ENCODE measurements around the gene FAM53B. TPM values are rescaled to one million over a fixed set of nuclear protein-coding genes. Genes with fewer than 3 reads are reported as not detected.

Gene FAM53B

DNA sequence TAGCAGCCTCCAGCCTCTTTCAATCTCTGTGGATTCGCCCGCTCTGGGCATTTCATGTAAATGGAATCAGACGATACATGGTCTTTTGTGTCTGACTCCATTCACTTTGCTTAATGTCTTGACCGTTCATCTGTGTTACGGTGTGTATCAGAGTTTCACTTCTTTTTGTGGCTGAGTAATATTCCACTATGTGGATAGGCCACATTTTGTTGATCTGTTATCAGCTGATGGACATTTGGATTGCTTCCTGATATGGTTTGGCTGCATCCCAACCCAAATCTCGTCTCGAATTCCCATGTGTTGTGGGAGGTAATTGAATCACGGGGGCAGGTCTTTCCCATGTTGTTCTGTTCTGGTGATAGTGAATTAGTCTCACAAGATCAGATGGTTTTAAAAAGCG lies 173.5 kb downstream of the FAM53B start:
- no peak overlapping the region for H2BK12ac ChIP-seq (ENCODE audit: low read length in 2 of 2)
- no peaks in the 10 kb centered on the region for H3K36me3 ChIP-seq (ENCODE audit: control insufficient read depth in 1 of 2, insufficient read depth in 2 of 2, low read depth in 1 of 2, low read length in 2 of 2)
- H4K91ac ChIP-seq (ENCODE audit: low read length) = no peak overlapping the region
- H3K9me3 ChIP-seq (ENCODE audit: control insufficient read depth, low read length) = no peaks in the 10 kb centered on the region
- DNase-seq = no peak
- no peak overlapping the region for H3K27ac ChIP-seq (ENCODE audit: low read length, poor library complexity, severe bottlenecking)
- H2BK15ac ChIP-seq (ENCODE audit: low read depth, poor library complexity, severe bottlenecking) = no peak overlapping the region
- no peaks in the 10 kb centered on the region for H3K79me1 ChIP-seq (replicated peaks; ENCODE audit: low read length, poor library complexity, severe bottlenecking)
- H3K4me1 ChIP-seq (ENCODE audit: control insufficient read depth, insufficient read depth, low read depth, low read length) = peaks cover under 1% of the 10 kb centered on the region
- H3K27me3 ChIP-seq (ENCODE audit: control insufficient read depth in 1 of 2, insufficient read depth in 1 of 2, low read length in 2 of 2) = peaks cover 27 to 32% of the 10 kb centered on the region in 2 experiments
- H3K18ac ChIP-seq (ENCODE audit: low read depth in 1 of 2, low read length in 2 of 2) = no peak overlapping the region
- no peak overlapping the region for H2BK5ac ChIP-seq (ENCODE audit: low read depth, low read length, poor library complexity, severe bottlenecking)
- no peak overlapping the region for H3K14ac ChIP-seq (ENCODE audit: low read length in 2 of 2)
- WGBS = 88% methylated on average over 9 of the region's 9 CpGs
- H3K4ac ChIP-seq (ENCODE audit: low read depth in 1 of 2, low read length in 2 of 2) = no peak overlapping the region
- H2AFZ ChIP-seq (ENCODE audit: low read depth, low read length) = no peak overlapping the region
- no peak overlapping the region for H3K4me3 ChIP-seq (ENCODE audit: insufficient read depth in 1 of 2, low read depth in 1 of 2, low read length in 2 of 2)
- no peak overlapping the region for H4K8ac ChIP-seq (ENCODE audit: low read length)
- H3K9ac ChIP-seq (ENCODE audit: low read length) = no peak overlapping the region
- H2AK5ac ChIP-seq (ENCODE audit: low read length, severe bottlenecking) = no peak overlapping the region
- no peak overlapping the region for H3K23ac ChIP-seq (ENCODE audit: low read length in 2 of 2)
- no peak overlapping the region for H2BK120ac ChIP-seq (ENCODE audit: low read depth, low read length)
- H3K4me2 ChIP-seq (ENCODE audit: low read length, poor library complexity, severe bottlenecking) = no peak overlapping the region

DNA sequence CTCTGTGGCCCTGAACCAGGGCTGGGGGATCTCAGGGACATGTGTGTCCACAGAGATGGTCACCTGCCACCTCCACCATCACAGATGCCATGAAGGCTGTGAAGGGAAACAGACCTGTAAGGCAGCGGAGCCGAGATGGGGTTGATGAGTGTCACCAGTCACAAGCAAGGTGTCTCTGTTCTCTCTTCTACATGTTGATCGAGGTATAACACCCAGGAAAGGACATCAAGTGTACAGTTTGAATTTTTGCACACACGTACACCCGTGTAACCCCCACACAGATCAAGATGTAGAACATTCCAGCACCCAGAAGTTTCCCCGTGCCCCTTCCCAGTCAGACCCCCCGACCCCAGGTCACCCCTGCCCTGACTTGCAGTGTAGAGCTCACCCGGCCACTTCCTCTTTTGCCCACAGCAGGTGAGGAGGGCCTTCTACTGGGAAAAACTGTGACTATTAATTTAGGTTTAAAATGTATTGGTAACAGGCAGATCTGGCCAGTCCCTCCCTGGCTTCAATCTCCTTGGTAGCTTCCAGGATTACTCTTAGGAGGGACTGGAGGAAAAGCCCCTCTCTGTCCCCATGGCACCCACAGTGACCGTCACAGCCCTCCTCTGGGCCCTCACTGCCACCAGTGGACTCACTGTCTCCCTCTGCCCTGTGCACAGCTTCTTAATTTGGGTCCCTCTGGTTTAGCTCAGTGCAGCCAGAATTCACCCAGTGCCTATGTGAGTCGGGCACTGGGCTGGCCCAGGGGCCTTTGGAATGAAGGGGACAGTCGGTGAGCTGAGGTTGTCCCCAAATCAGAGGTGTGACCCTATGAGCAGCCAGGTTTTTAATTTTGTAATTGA lies 174.3 kb downstream of the FAM53B start:
- H2BK120ac ChIP-seq (ENCODE audit: low read depth, low read length) = no peak overlapping the region
- peaks cover 3% of the 10 kb centered on the region for H3K4me1 ChIP-seq (ENCODE audit: control insufficient read depth, insufficient read depth, low read depth, low read length)
- no peak overlapping the region for H2BK12ac ChIP-seq (ENCODE audit: low read length in 2 of 2)
- no peak for DNase-seq
- H3K9me3 ChIP-seq (ENCODE audit: control insufficient read depth, low read length) = no peaks in the 10 kb centered on the region
- no peak overlapping the region for H2AK5ac ChIP-seq (ENCODE audit: low read length, severe bottlenecking)
- no peak overlapping the region for H4K8ac ChIP-seq (ENCODE audit: low read length)
- no peak overlapping the region for H3K4me3 ChIP-seq (ENCODE audit: insufficient read depth in 1 of 2, low read depth in 1 of 2, low read length in 2 of 2)
- H3K4me2 ChIP-seq (ENCODE audit: low read length, poor library complexity, severe bottlenecking) = no peak overlapping the region
- no peak overlapping the region for H2BK5ac ChIP-seq (ENCODE audit: low read depth, low read length, poor library complexity, severe bottlenecking)
- no peak overlapping the region for H4K91ac ChIP-seq (ENCODE audit: low read length)
- 67% methylated on average over 7 of the region's 11 CpGs for WGBS
- no peak overlapping the region for H2AFZ ChIP-seq (ENCODE audit: low read depth, low read length)
- H3K27ac ChIP-seq (ENCODE audit: low read length, poor library complexity, severe bottlenecking) = no peak overlapping the region
- H3K27me3 ChIP-seq (ENCODE audit: control insufficient read depth in 1 of 2, insufficient read depth in 1 of 2, low read length in 2 of 2) = peaks cover 24 to 35% of the 10 kb centered on the region in 2 experiments
- no peak overlapping the region for H3K14ac ChIP-seq (ENCODE audit: low read length in 2 of 2)
- no peak overlapping the region for H3K4ac ChIP-seq (ENCODE audit: low read depth in 1 of 2, low read length in 2 of 2)
- H3K23ac ChIP-seq (ENCODE audit: low read length in 2 of 2) = no peak overlapping the region
- no peak overlapping the region for H3K9ac ChIP-seq (ENCODE audit: low read length)
- H3K36me3 ChIP-seq (ENCODE audit: control insufficient read depth in 1 of 2, insufficient read depth in 2 of 2, low read depth in 1 of 2, low read length in 2 of 2) = no peaks in the 10 kb centered on the region
- H3K79me1 ChIP-seq (replicated peaks; ENCODE audit: low read length, poor library complexity, severe bottlenecking) = no peaks in the 10 kb centered on the region
- no peak overlapping the region for H3K18ac ChIP-seq (ENCODE audit: low read depth in 1 of 2, low read length in 2 of 2)
- H2BK15ac ChIP-seq (ENCODE audit: low read depth, poor library complexity, severe bottlenecking) = no peak overlapping the region

Small RNA genes lying within 50 kb of the gene (small RNA-seq; reads per million reads assigned to genes)
- not detected for gene RF00019 (ENCODE audit: low read depth)
